Subcutaneous adipose tissue (tissue), 4 donors: ENCODE data around the gene MEAK7. TPM values are rescaled to one million over a fixed set of nuclear protein-coding genes. Genes with fewer than 3 reads are reported as not detected.

Experiments
- CTCF ChIP-seq: fragments of 450-650 bp; IDR thresholded peaks from one replicate; pipeline ENCODE4 v1.5.1; 2016; ENCODE audit warnings: low read depth, mild to moderate bottlenecking, control low read depth, antibody characterized with exemption, moderate library complexity
- total RNA-seq, 4 donors: library from RNA; depleted of rRNA; stranded (reverse); fragments of >200 nt; gene quantifications; one replicate each; pipeline ENCODE4 v1.1.0, GENCODE V29; 2016

The MEAK7 gene
- total RNA-seq, result 10 to 100 TPM in 3 of 4 donors, 1 to 10 TPM in 1; 4.2 to 14.3 (median 11.8) TPM

- TF ChIP-seq CTCF, result no peak
Observed at GRCh38 chr16:84504420-84505248, at the start of gene MEAK7. TSS of gene MEAK7 (minus strand) at chr16:84504659. CDS start at chr16:84498086, 6,573 bp downstream.

- no peak for TF ChIP-seq CTCF
Observed at GRCh38 chr16:84553873-84554399, 49.5 kb upstream of the MEAK7 start.

- TF ChIP-seq CTCF, result no peak
Observed at GRCh38 chr16:84552135-84552534, 47.7 kb upstream of the MEAK7 start.

- no peak for TF ChIP-seq CTCF
Observed at GRCh38 chr16:84550096-84550495, 45.6 kb upstream of the MEAK7 start.

GRCh38 chr16:84548971-84549844, 44.7 kb upstream of the MEAK7 start:
- TF ChIP-seq CTCF, result no peak

GRCh38 chr16:84548508-84548907, 44.0 kb upstream of the MEAK7 start:
- TF ChIP-seq CTCF, result no peak
